Transverse colon (tissue), 4 donors: ENCODE data around the gene WSCD1.

Source experiments
- POLR2A ChIP-seq: fragments of 450-650 bp; IDR thresholded peaks from one replicate; pipeline ENCODE4 v1.6.1; 2016; ENCODE audit warnings: antibody characterized with exemption, mild to moderate bottlenecking, moderate library complexity
- POLR2AphosphoS5 ChIP-seq, 3 donors: sonication (generic); formaldehyde crosslinking; IDR thresholded peaks; one replicate each; pipeline ENCODE4 v1.6.1; 2016; ENCODE audit warnings: antibody characterized with exemption in 3 of 3
- TF ChIP-seq, protein P1 (sequence below), 5 experiments: fragments of 200-600 bp in 3 of 5; fragments of 450-650 bp in 2 of 5; sonication (generic) in 3 of 5; IDR thresholded peaks; 1 replicate in 2 of 5; 2 replicates in 3 of 5; pipeline ENCODE4 v1.5.1; 2016 to 2017; ENCODE audit warnings: antibody characterized with exemption in 5 of 5, inconsistent platforms in 3 of 5, mild to moderate bottlenecking in 2 of 5, moderate library complexity in 1 of 5

DNA sequence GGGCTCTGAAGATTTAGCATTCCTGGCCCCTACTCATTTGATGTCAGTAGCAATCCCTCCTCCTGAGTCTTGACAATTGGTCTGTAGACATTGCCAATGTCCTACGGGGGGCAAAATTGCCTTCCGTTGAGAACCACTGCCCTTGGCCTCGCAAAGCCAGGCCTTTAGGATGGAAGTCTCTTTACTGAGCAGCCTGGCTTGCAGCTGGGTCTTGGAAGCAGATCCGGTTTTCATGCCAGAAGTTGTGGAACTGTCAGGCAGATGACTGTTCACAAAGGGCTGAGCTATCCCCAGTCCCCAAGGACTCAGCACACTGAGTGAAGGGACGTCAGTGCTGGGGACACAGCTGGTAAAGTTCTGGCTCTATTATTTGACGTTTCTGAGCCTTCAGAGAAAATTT lies 83.2 kb downstream of the WSCD1 start:
- TF ChIP-seq POLR2A (no peak), POLR2AphosphoS5 (IDR thresholded peaks at IDR 0.05) (no peak)
- TF ChIP-seq, protein P1, sequence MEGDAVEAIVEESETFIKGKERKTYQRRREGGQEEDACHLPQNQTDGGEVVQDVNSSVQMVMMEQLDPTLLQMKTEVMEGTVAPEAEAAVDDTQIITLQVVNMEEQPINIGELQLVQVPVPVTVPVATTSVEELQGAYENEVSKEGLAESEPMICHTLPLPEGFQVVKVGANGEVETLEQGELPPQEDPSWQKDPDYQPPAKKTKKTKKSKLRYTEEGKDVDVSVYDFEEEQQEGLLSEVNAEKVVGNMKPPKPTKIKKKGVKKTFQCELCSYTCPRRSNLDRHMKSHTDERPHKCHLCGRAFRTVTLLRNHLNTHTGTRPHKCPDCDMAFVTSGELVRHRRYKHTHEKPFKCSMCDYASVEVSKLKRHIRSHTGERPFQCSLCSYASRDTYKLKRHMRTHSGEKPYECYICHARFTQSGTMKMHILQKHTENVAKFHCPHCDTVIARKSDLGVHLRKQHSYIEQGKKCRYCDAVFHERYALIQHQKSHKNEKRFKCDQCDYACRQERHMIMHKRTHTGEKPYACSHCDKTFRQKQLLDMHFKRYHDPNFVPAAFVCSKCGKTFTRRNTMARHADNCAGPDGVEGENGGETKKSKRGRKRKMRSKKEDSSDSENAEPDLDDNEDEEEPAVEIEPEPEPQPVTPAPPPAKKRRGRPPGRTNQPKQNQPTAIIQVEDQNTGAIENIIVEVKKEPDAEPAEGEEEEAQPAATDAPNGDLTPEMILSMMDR (IDR thresholded peaks at IDR 0.05), result no peak
